Coronary artery (tissue), 2 donors: ENCODE data around the gene NBAS.

Experiments used
- DNase-seq: peaks from one replicate; pipeline ENCODE4 v3.0.0-alpha.2; 2017; ENCODE audit warnings: low spot score
- H3K27ac ChIP-seq, 2 donors: fragments of 200-600 bp; sonication (generic); one replicate each; pipeline ENCODE4 v1.5.1; 2016 to 2019
- H3K4me3 ChIP-seq: fragments of 200-600 bp; sonication (generic); 2 replicates; pipeline ENCODE4 v1.5.1; 2016; ENCODE audit warnings: mild to moderate bottlenecking, moderate library complexity
- TF ChIP-seq, protein P1 (sequence below): fragments of 200-600 bp; sonication (generic); IDR thresholded peaks from one replicate; pipeline ENCODE4 v1.5.1; 2019; ENCODE audit warnings: antibody characterized with exemption

NBAS gene

GRCh38 chr2:15348636-15349035 lies 212.5 kb downstream of the NBAS start:
- TF ChIP-seq, protein P1, sequence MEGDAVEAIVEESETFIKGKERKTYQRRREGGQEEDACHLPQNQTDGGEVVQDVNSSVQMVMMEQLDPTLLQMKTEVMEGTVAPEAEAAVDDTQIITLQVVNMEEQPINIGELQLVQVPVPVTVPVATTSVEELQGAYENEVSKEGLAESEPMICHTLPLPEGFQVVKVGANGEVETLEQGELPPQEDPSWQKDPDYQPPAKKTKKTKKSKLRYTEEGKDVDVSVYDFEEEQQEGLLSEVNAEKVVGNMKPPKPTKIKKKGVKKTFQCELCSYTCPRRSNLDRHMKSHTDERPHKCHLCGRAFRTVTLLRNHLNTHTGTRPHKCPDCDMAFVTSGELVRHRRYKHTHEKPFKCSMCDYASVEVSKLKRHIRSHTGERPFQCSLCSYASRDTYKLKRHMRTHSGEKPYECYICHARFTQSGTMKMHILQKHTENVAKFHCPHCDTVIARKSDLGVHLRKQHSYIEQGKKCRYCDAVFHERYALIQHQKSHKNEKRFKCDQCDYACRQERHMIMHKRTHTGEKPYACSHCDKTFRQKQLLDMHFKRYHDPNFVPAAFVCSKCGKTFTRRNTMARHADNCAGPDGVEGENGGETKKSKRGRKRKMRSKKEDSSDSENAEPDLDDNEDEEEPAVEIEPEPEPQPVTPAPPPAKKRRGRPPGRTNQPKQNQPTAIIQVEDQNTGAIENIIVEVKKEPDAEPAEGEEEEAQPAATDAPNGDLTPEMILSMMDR = no peak
- no peak overlapping the region for H3K27ac ChIP-seq
- H3K4me3 ChIP-seq = no peak overlapping the region
- no peak for DNase-seq

GRCh38 chr2:15348045-15348444 lies 213.1 kb downstream of the NBAS start:
- H3K27ac ChIP-seq = no peak overlapping the region
- H3K4me3 ChIP-seq = no peak overlapping the region
- DNase-seq = no peak
- TF ChIP-seq, protein P1 = no peak

DNA sequence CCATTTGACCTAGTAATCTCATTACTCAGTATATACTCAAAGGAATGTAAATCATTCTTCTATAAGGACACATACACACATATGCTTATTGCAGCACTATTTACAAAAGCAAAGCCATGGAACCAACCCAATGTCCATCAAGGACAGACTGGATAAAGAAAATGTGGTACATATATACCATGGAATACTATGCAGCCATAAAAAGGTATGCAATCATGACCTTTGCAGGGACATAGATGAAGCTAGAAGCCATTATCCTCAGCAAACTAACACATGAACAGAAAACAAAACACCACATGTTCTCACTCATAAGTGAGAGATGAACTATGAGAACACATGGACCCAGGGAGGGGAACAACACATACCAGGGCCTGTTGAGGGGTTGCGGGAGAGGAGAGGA lies 214.5 kb downstream of the NBAS start:
- TF ChIP-seq, protein P1 = no peak
- DNase-seq = no peak
- Histone ChIP-seq H3K4me3 (no peak overlapping the region), H3K27ac (no peak overlapping the region)

DNA sequence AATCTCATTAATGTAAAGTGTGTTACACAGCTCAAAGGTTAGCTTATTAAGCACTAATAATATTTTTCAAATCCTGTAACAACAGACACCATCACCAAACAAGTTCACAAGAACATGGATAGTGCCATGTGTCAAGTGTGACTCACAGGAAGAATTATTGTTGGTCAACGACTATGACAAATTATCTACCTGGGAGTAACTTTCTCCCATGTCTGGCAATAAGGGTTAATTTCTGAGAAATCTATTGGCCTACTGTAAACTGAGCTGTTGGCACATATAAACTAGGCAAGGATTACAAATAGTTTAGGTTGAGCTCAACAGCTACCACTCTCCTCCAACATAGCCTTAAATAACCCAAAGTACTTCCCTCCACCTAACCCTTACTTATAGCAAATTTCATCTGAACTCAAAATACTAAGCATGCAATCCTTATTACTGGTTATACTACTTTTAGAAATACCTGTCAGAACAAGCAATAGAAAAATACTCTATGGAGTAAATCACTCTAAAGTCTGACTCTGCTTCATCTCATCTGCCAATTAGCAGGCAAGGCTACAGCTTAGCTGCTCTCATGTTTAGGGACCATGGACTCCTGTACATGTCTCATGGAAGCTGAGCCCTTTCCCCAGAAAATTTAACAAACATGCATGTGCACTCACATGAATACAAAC lies 223.0 kb downstream of the NBAS start:
- no peak overlapping the region for H3K4me3 ChIP-seq
- no peak for DNase-seq
- TF ChIP-seq, protein P1 = no peak

DNA sequence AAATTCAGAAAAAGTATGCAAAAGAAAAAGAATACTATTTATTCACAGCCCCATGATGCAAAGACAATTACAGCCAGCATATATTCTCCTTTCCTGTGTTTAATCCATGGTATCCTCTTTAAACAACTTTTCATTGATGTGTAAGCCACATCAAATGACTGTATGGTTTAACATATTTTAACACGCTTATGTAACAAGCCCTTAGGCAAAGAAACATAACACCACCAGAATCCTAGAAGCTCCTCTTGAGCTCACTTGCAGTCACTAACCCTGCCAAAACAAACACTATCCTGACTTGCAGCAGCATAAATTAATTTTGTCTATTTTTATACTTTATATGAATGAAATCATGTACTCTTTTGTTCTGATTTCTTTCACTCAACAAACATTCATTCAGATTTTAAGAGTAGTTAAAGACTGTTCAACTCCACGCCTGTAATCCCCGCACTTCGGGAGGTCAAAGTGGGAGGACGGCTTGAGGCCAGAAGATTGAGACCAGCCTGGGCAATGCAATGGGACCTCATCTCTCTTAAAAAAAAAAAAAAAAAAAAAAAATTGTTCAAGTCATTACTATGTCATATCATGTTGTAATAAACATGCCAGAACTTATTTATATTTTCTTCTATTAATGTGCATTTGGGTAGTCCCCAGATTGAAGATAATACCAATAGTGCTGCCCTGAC lies 226.3 kb downstream of the NBAS start:
- TF ChIP-seq, protein P1 = no peak
- no peak for DNase-seq
- no peak overlapping the region for H3K4me3 ChIP-seq
- no peak overlapping the region for H3K27ac ChIP-seq

More for the DNA sequence above, 223.0 kb downstream of the NBAS start:
- H3K27ac ChIP-seq = no peak overlapping the region

DNA sequence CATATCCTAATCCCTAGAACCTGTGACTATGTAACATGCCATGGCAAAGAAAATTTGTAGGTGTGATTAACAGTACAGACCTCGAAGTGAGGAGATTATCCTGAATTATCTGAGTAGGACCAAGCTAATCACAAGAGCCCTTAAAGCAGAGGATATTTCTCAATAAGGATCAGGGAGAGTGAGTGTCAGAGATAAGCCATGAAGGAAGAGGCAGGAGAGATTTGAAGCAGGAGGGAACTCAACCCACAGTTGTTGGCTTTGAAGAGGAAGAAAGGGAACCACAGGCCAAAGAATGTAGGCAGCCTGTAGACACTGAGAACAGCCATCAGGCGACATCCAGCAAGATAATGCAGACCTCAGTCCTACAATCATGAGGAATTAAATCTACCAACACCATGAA lies 229.3 kb downstream of the NBAS start:
- Histone ChIP-seq H3K27ac (no peak overlapping the region), H3K4me3 (no peak overlapping the region)
- no peak for DNase-seq
- TF ChIP-seq, protein P1 = no peak

DNA sequence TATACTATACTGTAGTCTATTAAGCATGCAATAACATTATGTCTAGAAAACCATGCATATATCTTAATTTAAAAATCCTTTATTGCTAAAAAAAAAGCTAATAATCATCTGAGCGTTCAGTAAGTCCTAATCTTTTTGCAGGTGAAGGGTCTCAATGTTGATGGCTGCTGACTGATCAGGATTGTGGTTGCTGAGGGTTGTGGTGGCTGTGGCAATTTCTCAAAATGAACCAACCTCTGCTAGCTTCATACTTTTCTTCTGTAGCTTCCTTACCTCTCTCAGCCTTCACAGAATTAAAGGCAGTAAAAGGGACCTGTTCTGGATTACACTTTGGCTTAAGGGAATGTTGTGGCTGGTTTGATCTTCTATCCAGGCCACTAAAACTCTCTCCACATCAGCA lies 235.8 kb downstream of the NBAS start:
- DNase-seq = no peak
- TF ChIP-seq, protein P1 = no peak

More for the DNA sequence above, 235.8 kb downstream of the NBAS start:
- H3K4me3 ChIP-seq = no peak overlapping the region
- H3K27ac ChIP-seq = no peak overlapping the region
